KOPT-K1 (cell line): ENCODE results near the gene PDE3B.
"Not testable (repeated sequence)": the region's sequence is repeated elsewhere in the genome, so short reads cannot be mapped to it uniquely, and the experiment has no call there.

Source experiments
- H3K27ac ChIP-seq: fragments of 200-600 bp; sonication (generic); 2 replicates; pipeline ENCODE4 v1.5.1; 2016; ENCODE audit warnings: antibody characterized with exemption, mild to moderate bottlenecking, low read depth, low read length; ENCODE audit not compliant: poor library complexity, severe bottlenecking
- H3K36me3 ChIP-seq: fragments of 200-600 bp; sonication (generic); 2 replicates; pipeline ENCODE4 v1.5.1; 2017; ENCODE audit warnings: antibody characterized with exemption, mild to moderate bottlenecking, low read length, moderate library complexity; ENCODE audit not compliant: insufficient read depth
- H3K9me3 ChIP-seq: fragments of 200-600 bp; sonication (generic); 2 replicates; pipeline ENCODE4 v1.5.1; 2017; ENCODE audit warnings: antibody characterized with exemption, low read length, mild to moderate bottlenecking; ENCODE audit not compliant: insufficient read depth, poor library complexity, severe bottlenecking

The PDE3B gene

DNA sequence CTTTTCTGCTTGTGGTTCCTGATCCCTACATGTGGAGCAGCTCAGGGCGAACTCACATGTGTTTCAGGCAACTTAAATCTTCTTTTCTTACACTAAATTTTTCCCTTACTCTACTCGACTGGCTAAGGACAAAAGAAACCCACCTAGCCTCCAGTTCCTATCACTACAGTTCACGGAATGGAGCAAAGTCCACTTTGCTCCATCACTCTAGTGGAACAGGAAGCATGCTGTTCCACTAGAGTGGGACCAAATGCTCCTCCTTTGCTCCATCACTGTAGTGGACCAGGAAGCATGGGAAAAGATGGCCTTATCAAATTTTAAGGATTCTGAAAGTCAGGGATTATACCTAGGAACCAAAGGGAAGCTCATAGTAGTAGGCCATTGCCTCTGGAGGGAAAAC, 36.1 kb downstream of the PDE3B start:
- Histone ChIP-seq H3K9me3 (peaks cover 17% of the 10 kb centered on the region), H3K27ac (no peak overlapping the region), H3K36me3 (no peaks in the 10 kb centered on the region)

DNA sequence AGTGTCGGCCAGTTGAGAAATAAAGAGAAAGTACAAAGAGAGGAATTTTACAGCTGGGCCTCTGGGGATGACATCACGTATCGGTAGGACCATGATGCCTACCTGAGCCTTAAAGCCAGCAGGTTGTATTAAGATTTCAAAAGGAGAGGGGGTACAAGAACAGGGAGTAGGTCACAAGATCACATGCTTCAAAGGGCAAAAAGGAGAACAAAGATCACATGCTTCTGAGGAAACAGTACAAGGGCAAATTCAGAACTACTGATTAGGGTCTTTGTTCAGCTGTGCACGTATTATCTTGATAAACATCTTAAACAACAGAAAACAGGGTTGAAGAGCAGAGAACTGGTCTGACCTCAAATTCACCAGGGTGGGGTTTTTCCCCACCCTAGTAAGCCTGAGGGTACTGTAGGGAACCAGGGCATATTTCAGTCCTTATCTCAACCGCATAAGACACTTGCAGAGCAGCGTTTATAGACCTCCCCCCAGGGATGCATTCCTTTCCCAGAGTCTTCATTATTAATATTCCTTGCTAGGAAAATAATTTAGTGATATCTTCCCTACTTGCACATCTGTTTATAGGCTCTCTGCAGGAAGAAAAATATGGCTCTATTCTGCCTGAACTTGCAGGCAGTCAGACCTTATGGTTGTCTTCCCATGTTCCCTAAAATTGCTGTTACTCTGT, 40.8 kb downstream of the PDE3B start:
- H3K9me3 ChIP-seq: peaks cover 14% of the 10 kb centered on the region
- H3K27ac ChIP-seq, H3K36me3 ChIP-seq: not testable (repeated sequence)

DNA sequence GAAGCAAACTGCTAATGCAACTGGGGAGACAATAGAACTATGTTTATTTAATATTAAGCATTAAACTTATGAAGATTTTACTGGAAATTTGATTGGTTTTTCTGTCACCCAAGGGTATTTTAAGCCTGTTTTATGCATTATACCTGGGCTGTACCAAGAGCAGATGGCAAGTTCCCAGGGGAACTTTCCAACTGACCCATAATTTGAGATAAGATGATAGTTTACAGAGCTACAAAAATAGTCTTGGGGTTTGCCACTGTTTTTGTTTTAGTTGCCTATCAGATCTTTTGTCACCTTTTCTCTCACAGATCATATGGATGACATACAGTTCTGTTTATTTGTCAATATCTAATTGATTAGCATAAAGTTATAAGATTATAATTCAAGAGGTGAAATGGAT, 43.9 kb downstream of the PDE3B start:
- no peaks in the 10 kb centered on the region for H3K36me3 ChIP-seq
- no peak overlapping the region for H3K27ac ChIP-seq
- peaks cover 7% of the 10 kb centered on the region for H3K9me3 ChIP-seq

- no peaks in the 10 kb centered on the region for H3K36me3 ChIP-seq
- H3K9me3 ChIP-seq: peaks cover 7% of the 10 kb centered on the region
- H3K27ac ChIP-seq: no peak overlapping the region
Measured at GRCh38 chr11:14687943-14688627, 44.5 kb downstream of the PDE3B start.

DNA sequence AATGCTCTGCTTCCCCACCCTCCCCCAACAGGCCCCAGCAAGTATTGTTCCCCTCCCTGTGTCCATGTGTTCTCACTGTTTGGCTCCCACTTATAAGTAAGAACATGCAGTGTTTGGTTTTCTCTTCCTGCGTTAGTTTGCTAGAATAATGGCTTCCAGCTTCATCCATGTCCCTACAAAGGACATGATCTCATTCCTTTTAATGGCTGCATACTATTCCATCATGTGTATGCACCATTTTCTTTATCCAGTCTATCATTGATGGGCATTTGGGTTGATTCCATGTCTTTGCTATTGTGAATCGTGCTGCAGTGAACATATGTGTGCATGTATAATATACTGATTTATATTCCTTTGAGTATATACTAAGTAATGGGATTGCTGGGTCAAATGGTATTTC, 52.1 kb downstream of the PDE3B start:
- H3K27ac ChIP-seq, H3K9me3 ChIP-seq, H3K36me3 ChIP-seq: not testable (repeated sequence)

DNA sequence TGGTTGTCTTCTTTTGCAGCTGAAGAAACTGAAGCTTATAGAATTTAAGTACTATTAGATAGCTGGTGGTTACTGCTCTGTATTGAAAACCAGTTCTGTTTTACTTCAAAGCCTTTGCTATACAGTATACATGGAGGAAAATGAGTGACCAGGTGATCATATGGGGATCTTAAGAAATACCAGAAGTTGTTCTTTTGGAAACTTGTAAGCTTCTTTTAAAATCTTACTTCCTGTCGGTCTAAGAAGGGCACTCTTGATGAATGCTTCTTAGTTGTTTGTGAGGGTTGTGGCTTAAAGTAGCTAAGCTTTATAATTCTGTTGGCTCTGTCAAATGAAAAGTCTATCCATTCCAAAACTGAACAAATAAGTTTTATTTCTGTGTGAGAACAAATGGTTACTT, 55.2 kb downstream of the PDE3B start:
- peaks cover 16% of the 10 kb centered on the region for H3K9me3 ChIP-seq

GRCh38 chr11:14700593-14700992, 57.0 kb downstream of the PDE3B start:
- peaks cover 19% of the 10 kb centered on the region for H3K9me3 ChIP-seq
- no peaks in the 10 kb centered on the region for H3K36me3 ChIP-seq
- H3K27ac ChIP-seq: no peak overlapping the region

More for the DNA sequence above, 55.2 kb downstream of the PDE3B start:
- Histone ChIP-seq H3K36me3 (no peaks in the 10 kb centered on the region), H3K27ac (no peak overlapping the region)

DNA sequence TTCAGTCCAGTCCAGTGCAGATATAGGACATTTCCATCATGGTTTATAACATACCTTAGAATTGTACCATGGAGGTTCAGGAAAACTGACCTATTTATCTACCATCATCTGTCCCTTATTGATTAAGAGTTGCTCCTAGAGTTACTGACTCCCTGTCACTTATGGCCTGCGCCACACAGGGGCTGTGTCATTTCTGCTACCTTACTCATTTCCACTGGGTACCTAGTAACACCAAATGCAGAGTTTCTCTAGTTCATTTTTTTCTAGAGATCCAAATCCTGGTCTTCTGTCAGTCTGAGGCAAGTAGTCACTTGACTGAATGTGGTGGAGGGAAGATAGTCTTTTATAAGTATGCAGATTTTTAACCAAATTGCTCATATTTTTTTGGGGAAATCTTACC, 59.2 kb downstream of the PDE3B start:
- Histone ChIP-seq H3K9me3 (peaks cover 20% of the 10 kb centered on the region), H3K27ac (no peak overlapping the region)

GRCh38 chr11:14703731-14704130, 60.1 kb downstream of the PDE3B start:
- H3K27ac ChIP-seq: no peak overlapping the region
- H3K36me3 ChIP-seq: no peaks in the 10 kb centered on the region
- H3K9me3 ChIP-seq: peaks cover 24% of the 10 kb centered on the region

More for the DNA sequence above, 59.2 kb downstream of the PDE3B start:
- no peaks in the 10 kb centered on the region for H3K36me3 ChIP-seq

- Histone ChIP-seq H3K27ac (no peak overlapping the region), H3K36me3 (no peaks in the 10 kb centered on the region), H3K9me3 (peaks cover 24% of the 10 kb centered on the region)
Measured at GRCh38 chr11:14705067-14705466, 61.5 kb downstream of the PDE3B start.

DNA sequence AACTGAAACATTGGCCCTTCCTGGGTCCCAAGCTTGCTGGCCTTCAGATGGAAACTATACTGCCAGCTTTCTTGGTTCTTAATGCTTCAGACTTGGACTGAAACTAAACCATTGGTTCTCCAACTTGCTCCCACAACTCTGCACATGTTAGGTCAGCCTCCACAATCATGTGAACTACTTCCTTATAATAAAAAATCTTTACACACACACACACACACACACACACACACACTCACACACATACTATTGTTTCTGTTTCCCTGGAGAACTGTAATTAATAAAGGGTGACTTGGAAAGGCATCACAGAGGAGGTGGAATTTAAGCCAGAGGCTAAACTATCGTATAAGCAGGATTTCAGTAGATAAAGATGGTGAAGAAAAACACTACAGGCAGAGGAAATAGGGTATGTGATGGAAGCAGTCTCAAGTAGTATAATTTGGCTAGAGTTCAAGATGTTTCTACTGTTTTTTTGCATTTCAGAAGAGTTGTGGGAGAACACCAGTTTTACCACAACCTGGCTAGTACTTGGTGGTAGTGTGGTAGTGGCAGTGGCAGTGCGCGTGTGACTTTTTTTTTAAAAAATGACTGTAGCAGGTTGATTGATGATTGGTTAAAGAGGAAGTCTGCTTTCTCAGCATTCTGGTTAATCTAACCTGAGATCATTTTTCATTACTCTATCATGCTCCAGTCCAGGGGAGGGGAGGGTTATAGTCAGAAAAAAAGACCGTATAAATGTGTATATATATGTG, 70.1 kb downstream of the PDE3B start:
- Histone ChIP-seq H3K9me3 (no peaks in the 10 kb centered on the region), H3K36me3 (no peaks in the 10 kb centered on the region), H3K27ac (no peak overlapping the region)

DNA sequence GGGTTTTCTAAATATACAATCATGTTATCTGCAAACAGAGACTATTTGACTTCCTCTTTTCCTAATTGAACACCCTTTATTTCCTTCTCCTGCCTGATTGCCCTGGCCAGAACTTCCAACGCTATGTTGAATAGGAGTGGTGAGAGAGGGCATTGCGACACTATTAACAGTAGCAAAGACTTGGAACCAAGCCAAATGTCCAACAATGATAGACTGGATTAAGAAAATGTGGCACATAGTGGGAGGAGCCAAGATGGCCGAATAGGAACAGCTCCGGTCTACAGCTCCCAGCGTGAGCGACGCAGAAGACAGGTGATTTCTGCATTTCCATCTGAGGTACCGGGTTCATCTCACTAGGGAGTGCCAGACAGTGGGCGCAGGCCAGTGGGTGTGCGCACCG, 72.1 kb downstream of the PDE3B start:
- not testable (repeated sequence) for H3K27ac ChIP-seq, H3K36me3 ChIP-seq, H3K9me3 ChIP-seq

DNA sequence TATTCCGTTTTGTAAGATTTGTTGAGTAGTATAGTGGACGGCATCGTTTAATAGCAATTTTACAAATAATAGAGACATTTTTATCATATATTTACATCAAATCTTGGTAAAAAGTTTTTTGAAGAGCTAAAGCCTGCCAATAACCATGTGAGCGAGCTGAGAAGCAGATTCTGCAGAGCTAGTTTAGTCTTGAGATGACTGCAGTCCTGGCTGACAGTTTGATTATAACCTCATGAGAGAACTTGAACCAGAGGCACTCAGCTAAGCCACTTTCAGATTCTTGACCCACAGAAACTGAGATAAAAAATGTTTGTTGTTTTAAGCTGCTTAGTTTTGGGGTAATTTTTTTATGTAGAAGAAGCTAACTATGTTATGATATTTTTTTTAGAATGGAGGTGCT, 78.9 kb downstream of the PDE3B start:
- Histone ChIP-seq H3K27ac (no peak overlapping the region), H3K9me3 (no peaks in the 10 kb centered on the region), H3K36me3 (no peaks in the 10 kb centered on the region)

GRCh38 chr11:14725150-14725549, 81.5 kb downstream of the PDE3B start:
- H3K36me3 ChIP-seq: no peaks in the 10 kb centered on the region
- H3K27ac ChIP-seq: no peak overlapping the region
- H3K9me3 ChIP-seq: no peaks in the 10 kb centered on the region

DNA sequence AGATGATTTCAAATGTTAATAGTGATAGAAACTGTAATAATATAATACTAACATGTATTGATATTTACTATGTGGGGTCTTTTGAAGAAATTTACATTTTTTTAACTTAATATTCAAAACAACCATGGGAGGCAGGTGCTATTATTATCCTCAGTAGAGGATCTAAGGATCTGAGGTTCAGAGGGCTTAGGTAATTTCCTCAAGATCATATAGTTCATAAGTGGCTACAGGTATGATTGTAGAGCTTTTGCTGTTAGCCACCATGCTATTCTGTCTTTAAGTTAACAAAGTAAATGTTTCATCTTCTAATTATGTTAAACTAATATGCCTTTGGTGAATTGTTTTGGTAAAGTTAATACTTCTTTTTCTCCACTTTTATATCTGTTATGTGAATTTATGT, 83.6 kb downstream of the PDE3B start:
- no peaks in the 10 kb centered on the region for H3K36me3 ChIP-seq

More for the DNA sequence above, 83.6 kb downstream of the PDE3B start:
- Histone ChIP-seq H3K27ac (no peak overlapping the region), H3K9me3 (no peaks in the 10 kb centered on the region)
